ENCODE data around the gene IGSF21. TPM values are rescaled to one million over a fixed set of nuclear protein-coding genes. Genes with fewer than 3 reads are reported as not detected.

Gene IGSF21
- total RNA-seq, 1 donor from 2014 or later, result not detected

GRCh38 chr1:18142471-18142870, 34.9 kb downstream of the IGSF21 start:
- DNase-seq (ENCODE audit: low spot score, unreplicated experiment), result no peak
- no peaks in the 10 kb centered on the region for H3K36me3 Mint-ChIP-seq (ENCODE audit: insufficient read depth)
- TF ChIP-seq CTCF (IDR thresholded peaks at IDR 0.05; ENCODE audit: unreplicated experiment), result no peak
- H3K9me3 Mint-ChIP-seq (ENCODE audit: low read depth), result no peaks in the 10 kb centered on the region
- no peak overlapping the region for H3K4me3 Mint-ChIP-seq (ENCODE audit: low read depth)
- H3K4me1 Mint-ChIP-seq (ENCODE audit: low read depth), result no peaks in the 10 kb centered on the region
- H3K27me3 Mint-ChIP-seq, result peaks cover 44% of the 10 kb centered on the region
- H3K27ac Mint-ChIP-seq, result no peak overlapping the region

- no peaks in the 10 kb centered on the region for H3K9me3 Mint-ChIP-seq (ENCODE audit: low read depth)
- no peak for DNase-seq (ENCODE audit: low spot score, unreplicated experiment)
- H3K36me3 Mint-ChIP-seq (ENCODE audit: insufficient read depth), result no peaks in the 10 kb centered on the region
- no peak overlapping the region for H3K27ac Mint-ChIP-seq
- TF ChIP-seq CTCF (IDR thresholded peaks at IDR 0.05; ENCODE audit: unreplicated experiment), result no peak
- no peaks in the 10 kb centered on the region for H3K4me1 Mint-ChIP-seq (ENCODE audit: low read depth)
- peaks cover 48% of the 10 kb centered on the region for H3K27me3 Mint-ChIP-seq
- no peak overlapping the region for H3K4me3 Mint-ChIP-seq (ENCODE audit: low read depth)
Observed at GRCh38 chr1:18142969-18143368, 35.4 kb downstream of the IGSF21 start.

- Mint-ChIP-seq H3K4me1 (ENCODE audit: low read depth) (no peaks in the 10 kb centered on the region), H3K36me3 (ENCODE audit: insufficient read depth) (no peaks in the 10 kb centered on the region), H3K27me3 (peaks cover 46% of the 10 kb centered on the region), H3K27ac (no peak overlapping the region), H3K9me3 (ENCODE audit: low read depth) (no peaks in the 10 kb centered on the region), H3K4me3 (ENCODE audit: low read depth) (no peak overlapping the region)
- no peak for DNase-seq (ENCODE audit: low spot score, unreplicated experiment)
- no peak for TF ChIP-seq CTCF (IDR thresholded peaks at IDR 0.05; ENCODE audit: unreplicated experiment)
Observed at GRCh38 chr1:18144062-18144461, 36.5 kb downstream of the IGSF21 start.

GRCh38 chr1:18144916-18145647, 37.5 kb downstream of the IGSF21 start:
- Mint-ChIP-seq H3K4me1 (ENCODE audit: low read depth) (no peaks in the 10 kb centered on the region), H3K9me3 (ENCODE audit: low read depth) (no peaks in the 10 kb centered on the region), H3K27ac (no peak overlapping the region), H3K27me3 (peaks cover 50% of the 10 kb centered on the region), H3K36me3 (ENCODE audit: insufficient read depth) (no peaks in the 10 kb centered on the region), H3K4me3 (ENCODE audit: low read depth) (no peak overlapping the region)
- TF ChIP-seq CTCF (IDR thresholded peaks at IDR 0.05; ENCODE audit: unreplicated experiment), result no peak
- no peak for DNase-seq (ENCODE audit: low spot score, unreplicated experiment)

- H3K27ac Mint-ChIP-seq, result no peak overlapping the region
- peaks cover 48% of the 10 kb centered on the region for H3K27me3 Mint-ChIP-seq
- no peaks in the 10 kb centered on the region for H3K36me3 Mint-ChIP-seq (ENCODE audit: insufficient read depth)
- TF ChIP-seq CTCF (IDR thresholded peaks at IDR 0.05; ENCODE audit: unreplicated experiment), result no peak
- no peaks in the 10 kb centered on the region for H3K9me3 Mint-ChIP-seq (ENCODE audit: low read depth)
- H3K4me3 Mint-ChIP-seq (ENCODE audit: low read depth), result no peak overlapping the region
- DNase-seq (ENCODE audit: low spot score, unreplicated experiment), result no peak
- no peaks in the 10 kb centered on the region for H3K4me1 Mint-ChIP-seq (ENCODE audit: low read depth)
Observed at GRCh38 chr1:18145851-18146618, 38.4 kb downstream of the IGSF21 start.
